IMR-90 (cell line): ENCODE results near the gene SRRM4. TPM values are rescaled to one million over a fixed set of nuclear protein-coding genes. Genes with fewer than 3 reads are reported as not detected.

Source experiments
- ATAC-seq: fragments of 200-7000 bp; cut with Tn5 transposase; 2 replicates; pipeline ENCODE4 v1.9.1; 2020; ENCODE audit warnings: low read depth, mild to moderate bottlenecking, moderate library complexity
- BruUV-seq: library from RNA; stranded (reverse); fragments of 400-500 nt; replicated peaks from 2 replicates; lab custom pipeline; 2021; lab: Mats Ljungman, UMichigan
- CTCF ChIA-PET: fragments of 300-600 bp; formaldehyde crosslinking; extraction: SDS; loops from one replicate; lab custom pipeline; 2021; ENCODE audit warnings: antibody characterized with exemption; lab: Yijun Ruan, JAX
- POLR2A ChIA-PET: fragments of 300-600 bp; sonication (Branson Sonifier 250); formaldehyde crosslinking; loops from one replicate; lab custom pipeline; 2022; ENCODE audit warnings: antibody characterized with exemption; ENCODE audit not compliant: unreplicated experiment; lab: Charles Lee
- DNase-seq: peaks from one replicate; pipeline ENCODE4 v3.0.0; 2013
- H2AFZ ChIP-seq: replicated peaks from 2 replicates; pipeline ENCODE3; 2013; ENCODE audit warnings: low read length, mild to moderate bottlenecking; ENCODE audit not compliant: poor library complexity
- H2AK5ac ChIP-seq: 2 replicates; pipeline ENCODE4 v1.6.1; 2013; ENCODE audit warnings: low read depth, low read length, inconsistent platforms
- H2AK9ac ChIP-seq: replicated peaks from 2 replicates; pipeline ENCODE3; 2013; ENCODE audit warnings: mild to moderate bottlenecking, low read depth, low read length, moderate library complexity; ENCODE audit not compliant: poor library complexity
- H2BK120ac ChIP-seq: 2 replicates; pipeline ENCODE4 v1.6.1; 2013; ENCODE audit warnings: low read depth, low read length, inconsistent platforms
- H2BK15ac ChIP-seq: 3 replicates; pipeline ENCODE4 v1.6.1; 2013; ENCODE audit warnings: low read depth, low read length, inconsistent platforms
- H2BK20ac ChIP-seq: 2 replicates; pipeline ENCODE4 v1.6.1; 2013; ENCODE audit warnings: low read depth, mild to moderate bottlenecking, inconsistent platforms, low read length, moderate library complexity
- H2BK5ac ChIP-seq: 2 replicates; pipeline ENCODE4 v1.6.1; 2013; ENCODE audit warnings: mild to moderate bottlenecking, low read depth, low read length, inconsistent platforms; ENCODE audit not compliant: poor library complexity, severe bottlenecking
- H3K14ac ChIP-seq: replicated peaks from 2 replicates; pipeline ENCODE4 v1.6.1; 2013; ENCODE audit warnings: low read depth, low read length, inconsistent platforms
- H3K18ac ChIP-seq: 2 replicates; pipeline ENCODE4 v1.6.1; 2013; ENCODE audit warnings: low read depth, low read length, control low read depth
- H3K23ac ChIP-seq: 2 replicates; pipeline ENCODE4 v1.6.1; 2013; ENCODE audit warnings: low read depth, low read length, inconsistent platforms
- H3K27ac ChIP-seq: 2 replicates; pipeline ENCODE4 v1.5.1; 2013; ENCODE audit warnings: mild to moderate bottlenecking, control low read depth, low read length; ENCODE audit not compliant: insufficient read depth
- H3K27me3 ChIP-seq: 2 replicates; pipeline ENCODE4 v1.6.1; 2013; ENCODE audit warnings: low read length; ENCODE audit not compliant: control insufficient read depth, insufficient read depth
- H3K36me3 ChIP-seq: 2 replicates; pipeline ENCODE4 v1.6.1; 2013; ENCODE audit warnings: low read length, mixed read lengths; ENCODE audit not compliant: control insufficient read depth, insufficient read depth
- H3K4ac ChIP-seq: 2 replicates; pipeline ENCODE4 v1.6.1; 2013; ENCODE audit warnings: low read depth, low read length, inconsistent platforms
- H3K4me1 ChIP-seq: 2 replicates; pipeline ENCODE4 v1.6.1; 2013; ENCODE audit warnings: low read length, mixed read lengths; ENCODE audit not compliant: control insufficient read depth, insufficient read depth
- H3K4me2 ChIP-seq: 2 replicates; pipeline ENCODE4 v1.6.1; 2013; ENCODE audit warnings: low read depth, mild to moderate bottlenecking, control low read depth, low read length, moderate library complexity
- H3K4me3 ChIP-seq: 2 replicates; pipeline ENCODE4 v1.5.1; 2013; ENCODE audit warnings: low read depth, mild to moderate bottlenecking, control low read depth, low read length, moderate library complexity; ENCODE audit not compliant: insufficient read depth
- H3K56ac ChIP-seq: 2 replicates; pipeline ENCODE4 v1.6.1; 2013; ENCODE audit warnings: low read length, inconsistent platforms; ENCODE audit not compliant: insufficient read depth; ENCODE audit errors: extremely low read depth
- H3K79me1 ChIP-seq, 2 experiments: 2 replicates each; pipeline ENCODE4 v1.6.1; 2013; ENCODE audit warnings: low read length in 2 of 2, inconsistent platforms in 1 of 2, low read depth in 1 of 2
- H3K9ac ChIP-seq: 2 replicates; pipeline ENCODE4 v1.6.1; 2013; ENCODE audit warnings: low read depth, low read length, control low read depth
- H3K9me1 ChIP-seq: 2 replicates; pipeline ENCODE4 v1.6.1; 2013; ENCODE audit warnings: low read length, inconsistent platforms; ENCODE audit not compliant: insufficient read depth
- H3K9me3 ChIP-seq: 2 replicates; pipeline ENCODE4 v1.6.1; 2013; ENCODE audit warnings: low read length; ENCODE audit not compliant: control insufficient read depth, insufficient read depth
- H4K20me1 ChIP-seq: 2 replicates; pipeline ENCODE4 v1.6.1; 2013; ENCODE audit warnings: low read length, inconsistent platforms; ENCODE audit not compliant: insufficient read depth
- H4K5ac ChIP-seq: 2 replicates; pipeline ENCODE4 v1.6.1; 2013; ENCODE audit warnings: mild to moderate bottlenecking, low read depth, low read length, control low read depth
- H4K8ac ChIP-seq, 2 experiments: 2 replicates each; pipeline ENCODE4 v1.6.1; 2013; ENCODE audit warnings: low read depth in 2 of 2, low read length in 2 of 2, control low read depth in 1 of 2, inconsistent platforms in 1 of 2
- H4K91ac ChIP-seq: 2 replicates; pipeline ENCODE4 v1.6.1; 2013; ENCODE audit warnings: low read depth, low read length, inconsistent platforms; ENCODE audit not compliant: insufficient read depth
- BHLHE40 ChIP-seq: fragments of 150-350 bp; IDR thresholded peaks from 2 replicates; pipeline ENCODE4 v1.6.1; 2016; ENCODE audit warnings: mild to moderate bottlenecking, low read depth, low read length
- CEBPB ChIP-seq: IDR thresholded peaks from 2 replicates; pipeline ENCODE4 v1.6.1; 2012; ENCODE audit warnings: low read depth, low read length, improper control_type of control experiment
- CTCF ChIP-seq: conservative IDR thresholded peaks from 2 replicates; pipeline ENCODE4 v1.5.1; 2012; ENCODE audit warnings: mild to moderate bottlenecking, low read depth, low read length, improper control_type of control experiment
- ELK1 ChIP-seq: fragments of 150-350 bp; IDR thresholded peaks from 2 replicates; pipeline ENCODE4 v1.6.1; 2016; ENCODE audit warnings: low read depth, mild to moderate bottlenecking, low read length, moderate library complexity, borderline replicate concordance
- MAZ ChIP-seq: IDR thresholded peaks from 2 replicates; pipeline ENCODE4 v1.6.1; 2012; ENCODE audit warnings: low read depth, mild to moderate bottlenecking, low read length, improper control_type of control experiment, moderate library complexity, borderline replicate concordance
- MXI1 ChIP-seq: IDR thresholded peaks from 2 replicates; pipeline ENCODE4 v1.6.1; 2012; ENCODE audit warnings: low read depth, mild to moderate bottlenecking, low read length, moderate library complexity, borderline replicate concordance
- NFE2L2 ChIP-seq: fragments of 150-350 bp; IDR thresholded peaks from 2 replicates; pipeline ENCODE4 v1.6.1; 2016; ENCODE audit warnings: low read depth, mild to moderate bottlenecking, low read length
- RAD21 ChIP-seq: IDR thresholded peaks from 2 replicates; pipeline ENCODE4 v1.6.1; 2012; ENCODE audit warnings: low read length, improper control_type of control experiment
- RCOR1 ChIP-seq: IDR thresholded peaks from 2 replicates; pipeline ENCODE4 v1.6.1; 2012; ENCODE audit warnings: mild to moderate bottlenecking, low read length, improper control_type of control experiment; ENCODE audit not compliant: insufficient replicate concordance
- RFX5 ChIP-seq: IDR thresholded peaks from 2 replicates; pipeline ENCODE4 v1.8.0; 2012; ENCODE audit warnings: low read depth, mild to moderate bottlenecking, low read length, moderate library complexity
- SMC3 ChIP-seq: fragments of 150-350 bp; IDR thresholded peaks from 2 replicates; pipeline ENCODE4 v1.6.1; 2016; ENCODE audit warnings: low read depth, mild to moderate bottlenecking, antibody characterized with exemption, low read length, moderate library complexity
- WGBS, 2 experiments: methylation state at CpG; one replicate each; pipeline versions ENCODE4 v1.1.5 to v1.1.7; 2013; ENCODE audit warnings: missing lambda C conversion rate in 2 of 2; ENCODE audit not compliant: insufficient read length in 1 of 2; ENCODE audit errors: extremely low coverage in 2 of 2; 5-methylcytosine and 5-hydroxymethylcytosine counted together
- dilution Hi-C: fragments of 300-500 bp; cut with HindIII; formaldehyde crosslinking; loops from one replicate; pipeline ENCODE4 v1.14.3; 2018; ENCODE audit warnings: low sequenced_read_pairs; ENCODE audit not compliant: unreplicated experiment
- in situ Hi-C: fragments of 300-500 bp; cut with MboI; formaldehyde crosslinking; loops from 3 replicates; pipeline ENCODE4 v1.14.3; 2019; ENCODE audit warnings: low sequenced_read_pairs, inconsistent platforms, mixed read lengths
- intact Hi-C: fragments of 100-400 bp; cut with micrococcal nuclease; formaldehyde crosslinking; loops from 2 replicates; pipeline ENCODE4 v1.10.0; 2022
- polyA plus RNA-seq, 3 experiments: library from polyadenylated mRNA; depleted of rRNA; stranded (reverse); fragments of >200 nt; gene quantifications; 2 replicates each; pipeline ENCODE4 v1.2.3, GENCODE V29; 2012; ENCODE audit warnings: low replicate concordance in 1 of 3
- total RNA-seq: library from RNA; depleted of rRNA; stranded (reverse); fragments of >200 nt; gene quantifications from 2 replicates; pipeline ENCODE4 v1.2.3, GENCODE V29; 2012
- TF ChIP-seq, protein P1 (sequence below): fragments of 150-350 bp; IDR thresholded peaks from 2 replicates; pipeline ENCODE4 v1.6.1; 2017; ENCODE audit warnings: mild to moderate bottlenecking, antibody characterized with exemption, low read length, low read depth

Gene SRRM4
- total and polyA plus RNA-seq, 2 of the 4 experiments (the other 2 are of a cell fraction) = not detected

GRCh38 chr12:119145367-119145766, 164.0 kb downstream of the SRRM4 start:
- H4K8ac ChIP-seq = no peak overlapping the region
- intact Hi-C loops = no loop called here
- no peak overlapping the region for H4K91ac ChIP-seq
- no peaks in the 10 kb centered on the region for H3K4me1 ChIP-seq
- no peak overlapping the region for H2AFZ ChIP-seq
- dilution Hi-C loops = no loop called here
- H3K4me2 ChIP-seq = no peak overlapping the region
- ChIA-PET CTCF (no interaction called here), POLR2A (no interaction called here)
- H2BK15ac ChIP-seq = no peak overlapping the region
- H2AK9ac ChIP-seq = no peak overlapping the region
- H3K79me1 ChIP-seq = no peaks in the 10 kb centered on the region
- no peaks in the 10 kb centered on the region for H4K20me1 ChIP-seq
- H2BK20ac ChIP-seq = no peak overlapping the region
- no peak overlapping the region for H4K5ac ChIP-seq
- BruUV-seq = no TSS peak
- no CpG with 5 or more reads among the region's 13 CpGs for WGBS, 2 experiments
- in situ Hi-C loops = no loop called here
- H3K9me3 ChIP-seq = no peaks in the 10 kb centered on the region
- no peak overlapping the region for H3K56ac ChIP-seq
- H3K36me3 ChIP-seq = no peaks in the 10 kb centered on the region
- no peak for DNase-seq
- no peak overlapping the region for H3K27ac ChIP-seq
- H3K4me3 ChIP-seq = no peak overlapping the region
- no peak overlapping the region for H3K4ac ChIP-seq
- H3K23ac ChIP-seq = no peak overlapping the region
- no peak overlapping the region for H3K18ac ChIP-seq
- no peak overlapping the region for H2BK5ac ChIP-seq
- TF ChIP-seq RAD21 (no peak), MXI1 (no peak), MAZ (no peak), ELK1 (no peak), CTCF (no peak), CEBPB (no peak), RCOR1 (no peak), SMC3 (no peak), RFX5 (no peak), BHLHE40 (no peak), NFE2L2 (no peak)
- TF ChIP-seq, protein P1, sequence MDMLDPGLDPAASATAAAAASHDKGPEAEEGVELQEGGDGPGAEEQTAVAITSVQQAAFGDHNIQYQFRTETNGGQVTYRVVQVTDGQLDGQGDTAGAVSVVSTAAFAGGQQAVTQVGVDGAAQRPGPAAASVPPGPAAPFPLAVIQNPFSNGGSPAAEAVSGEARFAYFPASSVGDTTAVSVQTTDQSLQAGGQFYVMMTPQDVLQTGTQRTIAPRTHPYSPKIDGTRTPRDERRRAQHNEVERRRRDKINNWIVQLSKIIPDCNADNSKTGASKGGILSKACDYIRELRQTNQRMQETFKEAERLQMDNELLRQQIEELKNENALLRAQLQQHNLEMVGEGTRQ = no peak
- H3K9me1 ChIP-seq = no peaks in the 10 kb centered on the region
- H3K9ac ChIP-seq = no peak overlapping the region
- no peak overlapping the region for H2BK120ac ChIP-seq
- no peak overlapping the region for H2AK5ac ChIP-seq
- ATAC-seq = no peak
- no peak overlapping the region for H3K14ac ChIP-seq
- 0 out of 2 replicates have a peak, but pooled peaks cover 2% of the 10 kb centered on the region for H3K27me3 ChIP-seq
